ENCODE data around the gene FOCAD. TPM values are rescaled to one million over a fixed set of nuclear protein-coding genes. Genes with fewer than 3 reads are reported as not detected.

The FOCAD gene
- total RNA-seq, 1 donor from 2014 or later, result 60.1 TPM

DNA sequence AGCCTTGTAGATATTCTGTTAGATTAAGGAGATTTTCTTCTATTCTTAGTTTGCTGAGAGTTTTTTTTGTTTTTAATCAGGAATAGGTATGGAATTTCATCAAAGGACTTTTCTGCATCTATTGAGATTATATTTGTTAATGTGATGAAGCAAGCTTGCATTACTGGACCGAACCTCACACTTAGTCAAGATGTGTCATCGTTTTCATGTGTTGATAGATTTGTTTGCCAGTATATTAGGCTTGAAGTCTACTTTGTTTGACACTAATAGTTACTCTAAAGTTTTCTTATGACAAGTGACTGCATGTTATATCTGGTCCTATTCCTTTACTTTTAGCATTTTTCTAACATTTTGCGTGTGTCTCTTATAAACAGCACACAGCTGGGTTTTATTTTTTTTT, 359.8 kb downstream of the FOCAD start:
- Mint-ChIP-seq H3K27me3 (ENCODE audit: low read depth) (no peaks in the 10 kb centered on the region), H3K27ac (ENCODE audit: unreplicated experiment) (no peak overlapping the region), H3K4me1 (no peaks in the 10 kb centered on the region), H3K9me3 (no peaks in the 10 kb centered on the region), H3K36me3 (ENCODE audit: low read depth) (no peaks in the 10 kb centered on the region), H3K4me3 (no peak overlapping the region)
- no peak for DNase-seq (ENCODE audit: low read depth, low spot score)
- TF ChIP-seq, protein P1, sequence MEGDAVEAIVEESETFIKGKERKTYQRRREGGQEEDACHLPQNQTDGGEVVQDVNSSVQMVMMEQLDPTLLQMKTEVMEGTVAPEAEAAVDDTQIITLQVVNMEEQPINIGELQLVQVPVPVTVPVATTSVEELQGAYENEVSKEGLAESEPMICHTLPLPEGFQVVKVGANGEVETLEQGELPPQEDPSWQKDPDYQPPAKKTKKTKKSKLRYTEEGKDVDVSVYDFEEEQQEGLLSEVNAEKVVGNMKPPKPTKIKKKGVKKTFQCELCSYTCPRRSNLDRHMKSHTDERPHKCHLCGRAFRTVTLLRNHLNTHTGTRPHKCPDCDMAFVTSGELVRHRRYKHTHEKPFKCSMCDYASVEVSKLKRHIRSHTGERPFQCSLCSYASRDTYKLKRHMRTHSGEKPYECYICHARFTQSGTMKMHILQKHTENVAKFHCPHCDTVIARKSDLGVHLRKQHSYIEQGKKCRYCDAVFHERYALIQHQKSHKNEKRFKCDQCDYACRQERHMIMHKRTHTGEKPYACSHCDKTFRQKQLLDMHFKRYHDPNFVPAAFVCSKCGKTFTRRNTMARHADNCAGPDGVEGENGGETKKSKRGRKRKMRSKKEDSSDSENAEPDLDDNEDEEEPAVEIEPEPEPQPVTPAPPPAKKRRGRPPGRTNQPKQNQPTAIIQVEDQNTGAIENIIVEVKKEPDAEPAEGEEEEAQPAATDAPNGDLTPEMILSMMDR (conservative IDR thresholded peaks at IDR 0.05), result no peak

Small RNA genes within 50 kb of the gene (microRNA-seq; reads per million reads assigned to microRNA genes)
- gene MIR491, result 141 reads per million, percentile 64 among the genes with 10 or more reads in this experiment

Other genes starting within 250 kb of the FOCAD start
- gene MLLT3, start 61.8 kb upstream of the FOCAD start, total RNA-seq, result 53.7 and 57.3 TPM in 2 replicates

All from neural crest cell (in vitro differentiated cells).